ENCODE data around the gene TWF2. TPM values are rescaled to one million over a fixed set of nuclear protein-coding genes. Genes with fewer than 3 reads are reported as not detected.

TWF2 gene
- total and polyA plus RNA-seq, 2 of the 4 experiments (the other 2 are of a cell fraction), result 111 to 145 TPM

DNA sequence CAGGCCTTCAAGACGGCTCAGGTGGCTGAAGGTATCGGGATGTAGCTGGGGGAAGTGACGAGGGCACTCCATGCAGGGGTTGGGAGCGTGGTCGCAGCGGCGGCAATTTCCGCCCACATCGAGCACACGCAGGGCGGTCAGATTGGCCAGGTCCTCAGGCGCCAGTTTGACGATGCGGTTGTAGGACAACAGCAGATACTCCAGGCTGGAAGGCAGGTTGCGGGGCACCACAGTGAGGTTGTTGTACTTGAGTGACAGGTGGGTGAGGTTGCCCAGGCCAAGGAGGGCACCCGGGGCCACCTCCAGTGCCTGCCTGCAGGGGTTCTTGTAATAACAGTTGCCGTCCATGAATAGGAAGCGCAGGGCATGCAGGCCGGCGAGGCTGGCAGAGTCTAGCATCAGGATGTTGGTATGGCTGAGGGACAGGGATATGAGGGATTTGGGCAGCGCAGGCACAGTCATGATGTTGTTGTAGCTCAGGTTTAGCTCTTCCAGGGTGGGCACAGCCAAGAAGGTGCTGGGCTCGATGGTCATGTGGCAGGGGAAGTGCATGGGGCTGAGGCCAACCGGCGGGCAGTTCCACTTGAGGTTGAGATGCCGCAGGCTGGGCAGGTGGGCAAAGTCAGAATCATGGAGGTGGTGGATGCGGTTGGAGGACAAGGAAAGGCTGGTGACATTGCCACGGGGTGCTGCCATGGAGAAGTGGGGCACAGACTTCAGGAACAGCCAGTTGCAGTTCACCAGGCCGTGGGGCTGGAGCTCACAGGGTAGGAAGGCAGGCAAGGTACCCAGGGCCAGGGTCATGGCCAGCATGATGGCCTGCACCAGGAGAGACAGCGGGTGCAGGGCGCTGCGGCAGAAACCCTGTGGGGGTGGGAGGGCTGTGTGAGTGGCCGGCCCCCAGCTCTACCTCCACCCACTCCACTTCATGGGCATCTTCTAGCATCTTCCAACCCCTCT is 15.2 kb downstream of the TWF2 start:
- CTCF ChIA-PET, result interaction anchor here (1.2 kb wide), 1 partner anchor 17 kb away, joined by 3 read pairs; no protein-coding TSS in a partner anchor
- H4K5ac ChIP-seq (ENCODE audit: low read depth, low read length), result no peak overlapping the region
- TF ChIP-seq FOS (IDR thresholded peaks at IDR 0.05; ENCODE audit: low read depth, low read length), result no peak
- no peak for TF ChIP-seq MAFK (IDR thresholded peaks at IDR 0.05; ENCODE audit: low read depth, low read length)
- TF ChIP-seq, protein P1, sequence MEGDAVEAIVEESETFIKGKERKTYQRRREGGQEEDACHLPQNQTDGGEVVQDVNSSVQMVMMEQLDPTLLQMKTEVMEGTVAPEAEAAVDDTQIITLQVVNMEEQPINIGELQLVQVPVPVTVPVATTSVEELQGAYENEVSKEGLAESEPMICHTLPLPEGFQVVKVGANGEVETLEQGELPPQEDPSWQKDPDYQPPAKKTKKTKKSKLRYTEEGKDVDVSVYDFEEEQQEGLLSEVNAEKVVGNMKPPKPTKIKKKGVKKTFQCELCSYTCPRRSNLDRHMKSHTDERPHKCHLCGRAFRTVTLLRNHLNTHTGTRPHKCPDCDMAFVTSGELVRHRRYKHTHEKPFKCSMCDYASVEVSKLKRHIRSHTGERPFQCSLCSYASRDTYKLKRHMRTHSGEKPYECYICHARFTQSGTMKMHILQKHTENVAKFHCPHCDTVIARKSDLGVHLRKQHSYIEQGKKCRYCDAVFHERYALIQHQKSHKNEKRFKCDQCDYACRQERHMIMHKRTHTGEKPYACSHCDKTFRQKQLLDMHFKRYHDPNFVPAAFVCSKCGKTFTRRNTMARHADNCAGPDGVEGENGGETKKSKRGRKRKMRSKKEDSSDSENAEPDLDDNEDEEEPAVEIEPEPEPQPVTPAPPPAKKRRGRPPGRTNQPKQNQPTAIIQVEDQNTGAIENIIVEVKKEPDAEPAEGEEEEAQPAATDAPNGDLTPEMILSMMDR (conservative IDR thresholded peaks at IDR 0.05; ENCODE audit: low read depth, low read length), result no peak
- no peak overlapping the region for H3K27ac ChIP-seq (ENCODE audit: insufficient read depth, low read length)
- H3K9ac ChIP-seq (ENCODE audit: low read depth, low read length), result no peak overlapping the region
- H3K4me2 ChIP-seq (ENCODE audit: low read depth, low read length), result no peak overlapping the region
- no peak overlapping the region for H3K18ac ChIP-seq (ENCODE audit: low read depth, low read length)
- no peak overlapping the region for H3K4me3 ChIP-seq (ENCODE audit: insufficient read depth, low read depth, low read length)
- WGBS, 2 experiments (ENCODE audit: extremely low coverage in 2 of 2, insufficient read length in 1 of 2), result 85% methylated on average over 9 of the region's 32 CpGs; no CpG with 5 or more reads in 1 of the 2 experiments
- H3K9me1 ChIP-seq (ENCODE audit: insufficient read depth, low read length), result no peaks in the 10 kb centered on the region
- POLR2A ChIA-PET (ENCODE audit: unreplicated experiment), result no interaction called here
- no peak overlapping the region for H3K4ac ChIP-seq (ENCODE audit: low read depth, low read length)
- H3K27me3 ChIP-seq (ENCODE audit: control insufficient read depth, insufficient read depth, low read length), result no peaks in the 10 kb centered on the region
- H3K14ac ChIP-seq (replicated peaks; ENCODE audit: low read depth, low read length), result no peak overlapping the region
- ATAC-seq (ENCODE audit: low read depth) (no peak), DNase-seq (no peak)
- dilution Hi-C loops (cut with HindIII; ENCODE audit: low sequenced_read_pairs, unreplicated experiment) (no loop called here), intact Hi-C loops (cut with micrococcal nuclease) (loop anchor here (5.0 kb wide), 1 partner anchor 224 kb away; the partner anchor contains the start of gene SEMA3G), in situ Hi-C loops (cut with MboI; ENCODE audit: low sequenced_read_pairs) (no loop called here)
- H4K20me1 ChIP-seq (ENCODE audit: insufficient read depth, low read length), result 0 out of 2 replicates have a peak, but pooled peaks cover 4% of the 10 kb centered on the region
- H3K36me3 ChIP-seq (ENCODE audit: control insufficient read depth, insufficient read depth, low read length), result peaks cover 7% of the 10 kb centered on the region; the same call in 1 of the 2 replicates
- H4K8ac ChIP-seq (ENCODE audit: low read depth in 2 of 2, low read length in 2 of 2), result no peak overlapping the region
- no peak overlapping the region for H2BK120ac ChIP-seq (ENCODE audit: low read depth, low read length)
- no peak overlapping the region for H3K23ac ChIP-seq (ENCODE audit: low read depth, low read length)
- H2AK5ac ChIP-seq (ENCODE audit: low read depth, low read length), result no peak overlapping the region
- no peaks in the 10 kb centered on the region for H3K79me1 ChIP-seq (ENCODE audit: low read depth in 1 of 2, low read length in 2 of 2)
- no peaks in the 10 kb centered on the region for H3K4me1 ChIP-seq (ENCODE audit: control insufficient read depth, insufficient read depth, low read length)
- no peak overlapping the region for H3K56ac ChIP-seq (ENCODE audit: extremely low read depth, insufficient read depth, low read length)
- no peak overlapping the region for H2AFZ ChIP-seq (replicated peaks; ENCODE audit: low read length, poor library complexity)
- H2BK20ac ChIP-seq (ENCODE audit: low read depth, low read length), result no peak overlapping the region
- no peak overlapping the region for H2AK9ac ChIP-seq (replicated peaks; ENCODE audit: low read depth, low read length, poor library complexity)
- BruUV-seq (replicated peaks), result no TSS peak
- no peak overlapping the region for H2BK5ac ChIP-seq (ENCODE audit: low read depth, low read length, poor library complexity, severe bottlenecking)
- no peak overlapping the region for H2BK15ac ChIP-seq (ENCODE audit: low read depth, low read length)
- H4K91ac ChIP-seq (ENCODE audit: insufficient read depth, low read depth, low read length), result no peak overlapping the region
- H3K9me3 ChIP-seq (ENCODE audit: control insufficient read depth, insufficient read depth, low read length), result no peaks in the 10 kb centered on the region
